HG03280 (cell line): Measurements from ENCODE around the gene MTA3.
"Not testable (repeated sequence)": the region's sequence is repeated elsewhere in the genome, so short reads cannot be mapped to it uniquely, and the experiment has no call there.

ENCODE experiments used
- ATAC-seq: cut with Tn5 transposase; IDR thresholded peaks from one replicate; pipeline ENCODE4 v1.9.1; 2021; ENCODE audit warnings: mild to moderate bottlenecking, moderate library complexity; ENCODE audit not compliant: unreplicated experiment

Gene MTA3

DNA sequence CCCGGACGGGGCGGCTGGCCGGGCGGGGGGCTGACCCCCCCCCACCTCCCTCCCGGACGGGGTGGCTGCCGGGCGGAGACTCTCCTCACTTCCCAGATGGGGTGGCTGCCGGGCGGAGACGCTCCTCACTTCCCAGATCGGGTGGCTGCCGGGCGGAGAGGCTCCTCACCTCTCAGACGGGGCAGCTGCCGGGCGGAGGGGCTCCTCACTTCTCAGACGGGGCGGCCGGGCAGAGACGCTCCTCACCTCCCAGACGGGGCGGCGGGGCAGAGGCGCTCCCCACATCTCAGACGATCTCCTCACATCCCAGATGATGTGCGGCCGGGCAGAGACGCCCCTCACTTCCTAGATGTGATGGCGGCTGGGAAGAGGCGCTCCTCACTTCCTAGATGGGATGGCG is 37.7 kb downstream of the MTA3 start:
- not testable (repeated sequence) for ATAC-seq

DNA sequence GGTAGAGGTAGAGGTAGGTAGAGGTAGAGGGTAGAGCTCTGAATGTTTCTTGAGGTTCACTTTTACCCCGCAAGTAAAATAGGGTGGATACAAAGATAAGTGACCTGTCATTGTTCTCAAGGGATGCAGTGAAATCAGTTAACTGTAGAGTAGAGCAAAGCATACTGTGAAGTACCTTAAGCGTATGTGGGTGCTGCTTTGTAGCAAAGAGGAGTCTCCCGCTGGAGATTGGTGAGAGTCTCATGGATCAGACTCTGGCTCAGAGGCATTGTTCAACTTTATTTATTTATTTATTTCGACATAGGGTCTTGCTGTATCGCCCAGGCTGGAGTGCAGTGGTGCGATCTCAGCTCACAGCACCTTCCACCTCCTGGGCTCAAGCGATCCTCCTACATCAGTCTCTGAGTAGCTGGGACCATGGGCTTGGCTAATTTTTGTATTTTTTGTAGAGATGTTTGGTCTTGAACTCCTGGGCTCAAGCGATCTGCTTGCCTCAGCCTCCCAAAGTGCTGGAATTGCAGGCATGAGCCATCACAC is 38.7 kb downstream of the MTA3 start:
- no peak for ATAC-seq

DNA sequence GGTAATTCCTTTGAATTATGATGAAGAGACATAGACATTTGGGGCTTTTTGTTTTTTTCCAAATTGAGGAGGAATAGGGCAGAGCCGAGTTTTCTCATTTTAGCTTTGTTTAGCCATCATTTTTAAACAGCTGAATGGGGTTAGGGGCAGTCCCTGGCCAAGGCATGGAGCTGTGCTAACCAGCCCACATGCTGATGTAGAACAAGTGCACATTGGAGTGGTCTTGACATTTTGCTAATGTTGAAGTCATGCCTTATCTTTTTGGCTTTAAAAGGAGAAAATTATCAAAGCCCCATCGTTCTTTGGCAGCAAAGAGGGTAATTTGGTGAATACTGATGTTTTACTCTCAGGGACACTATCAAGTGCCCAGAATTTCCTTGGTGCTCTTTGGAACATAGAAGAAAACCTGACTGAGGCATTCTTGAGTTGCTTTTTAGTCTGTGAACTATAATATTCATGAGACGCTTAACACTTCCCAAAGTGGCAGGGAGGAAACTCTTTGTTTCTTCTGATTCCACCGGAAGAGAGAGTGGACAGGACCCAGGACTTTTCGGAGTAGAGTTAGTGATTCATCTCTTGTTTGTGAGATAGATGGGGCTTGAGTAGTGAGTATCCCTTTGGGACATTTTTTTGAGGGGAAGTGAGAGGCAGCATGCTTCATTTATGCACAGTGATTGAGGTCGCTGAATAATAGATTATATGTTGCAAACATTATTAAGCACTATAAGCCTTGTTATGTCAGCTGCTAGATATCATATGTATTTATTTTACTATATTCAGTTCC is 45.0 kb downstream of the MTA3 start:
- ATAC-seq = no peak

DNA sequence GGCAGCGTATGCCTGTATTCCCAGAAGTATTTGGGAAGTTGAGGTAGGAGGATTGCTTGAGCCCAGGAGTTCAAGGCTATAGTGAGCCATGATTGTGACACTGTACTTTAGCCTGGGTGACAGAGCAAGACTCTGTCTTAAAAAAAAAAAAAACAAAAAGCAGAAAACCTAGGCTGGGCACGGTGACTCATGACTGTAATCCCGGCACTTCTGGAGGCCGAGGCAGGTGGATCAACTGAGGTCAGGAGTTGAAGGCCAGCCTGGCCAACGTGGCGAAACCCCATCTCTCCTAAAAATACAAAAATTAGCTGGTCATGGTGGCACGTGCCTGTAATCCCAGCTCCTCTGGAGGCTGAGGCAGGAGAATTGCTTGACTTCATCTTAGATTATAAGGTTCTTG is 46.4 kb downstream of the MTA3 start:
- ATAC-seq = no peak

DNA sequence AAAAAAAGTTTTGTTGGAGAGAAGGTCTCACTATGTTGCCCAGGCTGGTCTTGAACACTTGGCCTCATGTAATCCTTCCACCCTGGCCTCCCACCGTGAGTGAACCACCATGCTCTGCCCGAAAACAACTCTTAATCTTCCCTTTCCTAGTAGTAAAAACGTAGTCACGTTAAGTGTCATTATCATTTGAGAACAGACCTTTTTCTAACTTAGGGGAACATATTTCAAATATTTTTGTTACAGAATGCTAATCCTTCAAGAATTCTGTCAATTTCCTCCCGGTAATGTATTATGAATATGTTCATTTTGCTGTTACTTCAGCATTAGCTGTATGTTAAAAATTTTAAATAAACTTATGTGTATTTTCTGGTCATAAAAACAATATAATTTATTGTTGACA is 49.7 kb downstream of the MTA3 start:
- ATAC-seq = no peak

DNA sequence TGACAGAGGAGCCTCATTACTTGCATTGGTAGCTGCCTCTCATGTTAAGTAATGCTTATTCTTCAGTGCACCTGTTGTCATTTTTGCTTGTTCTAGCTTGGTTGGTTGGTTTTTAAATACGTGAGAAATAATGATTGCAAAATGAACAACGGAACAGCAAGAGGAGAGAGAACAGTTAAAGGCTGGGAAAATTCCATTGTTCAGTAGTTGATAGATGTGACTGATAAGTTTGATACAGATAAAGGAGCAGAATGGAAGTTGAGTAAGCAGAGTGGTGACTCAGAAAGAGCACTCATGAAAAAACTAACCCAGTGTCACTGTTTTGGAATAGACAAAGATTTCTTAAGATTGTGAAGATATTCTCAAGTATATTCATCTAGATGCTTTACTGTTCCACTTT is 50.5 kb downstream of the MTA3 start:
- ATAC-seq = no peak

DNA sequence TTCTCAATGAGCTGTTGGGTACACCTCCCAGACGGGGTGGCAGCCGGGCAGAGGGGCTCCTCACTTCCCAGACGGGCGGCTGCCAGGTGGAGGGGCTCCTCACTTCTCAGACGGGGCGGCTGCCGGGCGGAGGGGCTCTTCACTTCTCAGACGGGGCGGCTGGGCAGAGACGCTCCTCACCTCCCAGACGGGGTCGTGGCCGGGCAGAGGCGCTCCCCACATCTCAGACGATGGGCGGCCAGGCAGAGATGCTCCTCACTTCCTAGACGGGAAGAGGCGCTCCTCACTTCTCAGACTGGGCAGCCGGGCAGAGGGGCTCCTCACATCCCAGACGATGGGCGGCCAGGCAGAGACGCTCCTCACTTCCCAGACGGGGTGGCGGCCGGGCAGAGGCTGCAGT is 53.2 kb downstream of the MTA3 start:
- not testable (repeated sequence) for ATAC-seq

DNA sequence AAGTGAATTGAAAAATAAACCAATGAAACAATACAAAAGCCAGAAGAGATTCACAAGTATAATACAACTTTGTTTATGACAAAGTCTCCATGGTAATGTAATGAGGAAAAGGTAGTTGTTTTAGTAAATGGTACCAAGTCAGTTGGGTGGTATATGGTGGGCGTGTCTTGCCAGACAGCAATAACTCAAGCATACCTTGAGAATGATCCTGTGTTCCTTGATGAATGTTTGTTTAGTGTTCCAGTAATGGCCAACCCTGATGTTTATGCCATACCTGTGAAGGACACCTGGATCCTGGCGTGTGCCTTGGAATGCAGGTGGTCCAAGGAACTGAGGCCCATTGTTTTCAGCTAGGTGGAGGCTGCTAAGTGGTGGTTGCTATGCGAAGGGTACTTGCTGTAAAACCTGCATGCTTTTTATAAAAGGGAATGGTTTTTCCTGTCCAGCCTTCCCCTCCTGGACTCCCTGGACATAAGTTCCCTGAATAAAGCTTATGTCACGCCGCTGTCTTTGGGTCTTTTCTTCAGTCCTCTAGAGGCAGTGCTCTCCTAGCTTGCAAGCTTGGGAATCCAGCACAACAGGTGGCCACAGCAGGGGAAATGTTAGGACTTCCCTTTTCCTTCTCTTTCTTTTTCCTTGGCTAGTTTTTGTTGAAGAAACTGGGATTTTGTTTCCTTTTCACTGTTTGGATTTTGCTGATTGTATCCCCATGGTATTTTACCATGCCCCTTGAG is 54.7 kb downstream of the MTA3 start:
- ATAC-seq = no peak

DNA sequence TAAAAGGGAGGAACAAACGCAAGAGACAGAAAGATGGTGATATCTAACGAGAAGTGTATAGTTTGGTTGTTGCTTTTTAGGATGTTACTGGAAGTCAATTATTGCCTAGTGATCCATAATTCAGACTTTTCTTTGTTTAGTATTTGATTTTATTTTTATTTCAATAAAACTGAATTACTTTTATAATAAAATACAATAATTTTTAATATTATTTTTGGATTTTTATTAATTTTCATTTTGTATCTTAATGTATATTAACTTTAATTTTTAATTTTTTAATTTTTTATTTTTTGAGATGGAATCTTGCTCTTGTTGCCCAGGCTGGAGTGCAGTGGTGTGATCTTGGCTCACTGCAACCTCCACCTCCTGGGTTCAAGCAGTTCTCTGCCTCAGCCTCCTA is 55.6 kb downstream of the MTA3 start:
- no peak for ATAC-seq

DNA sequence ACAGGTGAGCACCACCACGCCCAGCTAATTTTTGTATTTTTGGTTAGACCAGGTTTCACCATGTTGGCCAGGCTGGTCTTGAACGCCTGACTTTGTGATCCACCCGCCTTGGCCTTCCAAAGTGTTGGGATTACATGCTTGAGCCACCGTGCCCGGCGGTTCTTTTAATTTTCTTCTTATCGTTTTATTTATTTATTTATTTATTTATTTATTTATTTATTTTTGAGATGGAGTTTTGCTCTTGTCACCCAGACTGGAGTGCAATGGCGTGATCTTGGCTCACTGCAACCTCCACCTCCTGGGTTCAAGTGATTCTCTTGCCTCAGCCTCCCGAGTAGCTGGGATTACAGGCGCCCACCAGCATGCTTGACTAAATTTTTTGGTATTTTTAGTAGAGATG is 59.6 kb downstream of the MTA3 start:
- not testable (repeated sequence) for ATAC-seq

DNA sequence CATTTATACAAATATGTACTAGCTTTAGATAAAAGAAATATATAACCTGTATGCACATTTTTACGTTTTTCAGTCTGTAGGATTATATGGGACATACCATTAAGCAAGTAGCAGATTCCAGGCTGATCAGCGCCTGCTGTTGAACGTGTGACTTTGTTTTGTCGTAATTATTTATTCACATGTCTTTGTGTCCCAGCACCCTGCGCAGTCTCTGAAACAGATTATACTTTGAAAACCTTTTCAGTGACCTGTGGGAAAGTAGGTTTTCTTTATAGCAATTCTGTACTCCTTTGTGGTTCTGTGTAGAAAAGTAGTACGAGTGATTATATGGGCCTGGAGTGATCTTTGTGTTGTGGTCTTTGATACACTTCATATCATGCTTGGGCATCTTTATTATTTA is 68.5 kb downstream of the MTA3 start:
- ATAC-seq = no peak

DNA sequence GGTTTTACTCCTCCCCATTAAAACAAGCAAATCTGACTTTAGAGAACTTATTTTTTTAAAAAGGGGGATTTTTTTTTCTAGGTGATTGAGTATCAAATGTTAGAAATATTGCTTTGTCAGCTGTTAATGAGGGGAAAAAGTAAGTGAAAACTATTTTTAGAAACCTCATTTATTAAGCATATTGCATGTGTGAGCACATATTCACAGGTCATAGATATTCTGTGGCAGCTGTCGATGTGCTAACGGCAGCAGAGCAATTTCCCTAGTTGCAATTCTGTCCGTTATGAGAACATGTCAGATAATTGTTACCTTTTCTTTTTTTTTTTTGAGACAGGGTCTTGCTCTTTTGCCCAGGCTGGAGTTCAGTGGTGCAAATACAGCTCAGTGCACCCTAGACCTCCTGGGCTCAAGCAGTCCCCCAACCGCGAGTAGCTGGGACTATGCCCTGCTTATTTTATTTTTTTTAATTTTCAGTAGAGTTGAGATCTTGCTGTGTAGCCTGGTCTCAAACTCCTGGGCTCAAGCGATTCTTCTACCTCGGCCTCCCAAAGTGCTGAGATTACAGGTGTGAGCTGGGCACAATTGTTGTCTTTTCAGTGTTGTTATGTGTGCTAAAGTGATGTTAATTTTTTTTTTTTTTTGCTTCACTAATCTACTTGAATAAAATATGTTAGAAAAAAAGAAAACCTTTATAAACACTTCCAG is 69.8 kb downstream of the MTA3 start:
- ATAC-seq = no peak

DNA sequence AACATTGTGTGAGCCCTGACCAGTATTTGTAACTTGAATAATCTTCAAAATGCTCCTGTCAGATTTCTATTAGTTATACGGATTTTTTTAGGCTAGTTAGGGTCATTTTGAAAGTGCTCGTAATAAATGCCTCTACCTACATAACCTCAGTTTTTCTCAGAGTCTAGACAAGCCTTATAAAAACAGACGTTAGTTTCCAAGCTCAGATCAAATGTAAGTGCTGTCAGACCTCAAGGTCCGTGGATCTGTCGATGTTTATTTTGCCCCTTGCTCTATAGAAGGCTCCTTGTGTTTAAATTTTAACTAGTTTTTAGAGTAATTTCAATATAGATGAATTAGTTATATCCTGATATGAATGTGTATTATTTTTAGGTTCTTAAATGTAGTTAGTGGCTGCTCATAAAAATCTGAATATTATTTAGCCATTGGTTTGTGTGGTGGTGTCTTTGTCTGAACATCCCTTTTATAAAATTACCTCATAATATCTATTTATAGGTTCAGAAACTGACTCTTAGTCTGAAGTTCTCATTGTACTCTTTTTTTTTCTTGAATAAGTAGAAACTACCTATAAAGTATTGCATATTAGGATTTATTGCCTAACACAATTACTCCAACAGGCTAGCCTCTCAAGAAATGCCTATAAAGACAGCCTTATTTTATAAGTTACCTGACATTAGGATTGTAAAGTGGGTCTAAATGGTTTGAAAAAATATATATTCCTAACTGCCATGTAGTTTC is 71.1 kb downstream of the MTA3 start:
- ATAC-seq = no peak

DNA sequence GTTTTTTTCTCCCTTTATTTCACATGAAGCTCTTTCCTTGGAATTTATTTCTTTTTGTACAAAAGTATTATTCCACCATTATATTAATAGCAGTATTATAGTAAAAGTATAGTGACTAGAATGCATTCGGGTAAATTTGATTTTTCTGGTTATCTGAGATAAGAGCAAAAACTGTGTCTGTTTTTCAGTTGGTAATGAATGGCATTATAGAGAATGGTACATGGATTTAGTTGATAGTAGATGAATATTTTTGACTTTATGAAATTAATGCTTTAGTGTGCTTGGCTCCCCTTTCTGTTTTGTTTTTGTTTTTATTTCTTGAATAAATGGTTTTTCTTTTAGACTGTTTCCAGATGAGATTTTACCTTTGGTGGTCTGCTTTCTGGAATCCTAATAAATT is 71.8 kb downstream of the MTA3 start:
- ATAC-seq = no peak

DNA sequence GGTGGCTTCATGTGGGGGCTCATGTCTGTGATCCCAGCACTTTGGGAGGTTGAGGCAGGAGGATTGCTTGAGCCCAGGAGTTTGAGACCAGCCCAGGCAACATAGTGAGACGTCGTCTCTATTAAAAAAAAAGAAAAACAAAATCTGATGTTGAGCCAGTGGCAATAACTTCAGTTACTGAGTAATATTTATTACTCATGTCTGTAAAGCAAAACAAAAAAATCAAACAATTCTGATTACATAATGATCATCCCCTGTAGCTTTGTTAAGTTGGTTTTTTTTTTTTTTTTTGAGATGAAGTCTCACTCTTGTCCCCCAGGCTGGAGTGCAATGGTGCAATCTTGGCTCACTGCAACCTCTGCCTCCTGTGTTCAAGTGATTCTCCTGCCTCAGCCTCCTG is 73.9 kb downstream of the MTA3 start:
- not testable (repeated sequence) for ATAC-seq

DNA sequence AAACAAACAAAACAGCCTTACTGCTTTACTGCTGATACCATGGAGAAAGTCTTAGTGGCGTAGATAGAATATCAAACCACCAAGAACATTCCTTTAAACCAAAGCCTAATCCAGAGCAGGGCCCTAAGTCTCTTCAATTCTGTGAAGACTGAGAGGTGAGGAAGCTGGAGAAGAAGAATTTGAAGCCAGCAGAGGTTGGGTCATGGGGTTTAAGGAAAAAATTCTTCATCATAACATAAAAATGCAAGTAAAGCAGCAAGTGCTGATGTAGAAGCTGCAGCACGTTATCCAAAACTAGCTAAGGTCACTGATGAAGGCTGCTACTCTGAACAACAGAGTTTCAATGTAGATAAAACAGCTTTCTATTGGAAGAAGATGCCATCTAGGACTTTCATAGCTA is 77.1 kb downstream of the MTA3 start:
- no peak for ATAC-seq

DNA sequence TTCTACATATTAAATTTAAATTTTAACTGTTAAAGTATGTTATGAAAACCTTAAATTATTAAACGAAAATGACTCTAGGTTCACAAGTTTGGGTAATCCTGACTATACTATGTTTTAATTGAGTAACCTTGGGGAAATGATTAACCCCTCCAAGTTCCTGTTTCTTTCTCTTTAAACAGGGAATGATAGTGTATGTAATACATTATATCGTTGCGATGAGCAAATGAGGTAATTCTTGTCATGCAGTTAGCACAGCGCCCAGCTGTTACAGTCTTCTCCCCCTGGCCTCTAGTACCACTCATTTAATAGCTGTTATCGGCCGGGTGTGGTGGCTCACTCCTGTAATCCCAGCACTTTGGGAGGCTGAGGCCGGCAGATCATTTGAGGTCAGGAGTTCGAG is 80.4 kb downstream of the MTA3 start:
- no peak for ATAC-seq

DNA sequence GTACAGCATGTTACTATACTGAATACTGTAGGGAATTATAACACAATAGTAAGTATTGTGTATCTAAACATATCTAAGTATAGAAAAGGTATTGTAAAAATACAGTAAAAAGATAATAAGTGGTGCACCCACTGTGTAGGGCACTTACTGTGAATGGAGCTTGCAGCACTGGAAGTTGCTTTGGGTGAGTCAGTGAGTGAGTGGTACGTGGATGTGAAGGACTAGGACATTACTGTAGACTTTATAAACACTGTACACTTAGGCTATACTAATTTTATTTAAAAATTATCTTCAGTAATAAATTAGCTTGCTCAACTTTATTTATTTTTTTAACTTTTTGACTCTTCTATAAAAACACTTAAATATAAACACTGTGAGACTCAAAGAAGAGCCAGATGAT is 82.6 kb downstream of the MTA3 start:
- no peak for ATAC-seq

DNA sequence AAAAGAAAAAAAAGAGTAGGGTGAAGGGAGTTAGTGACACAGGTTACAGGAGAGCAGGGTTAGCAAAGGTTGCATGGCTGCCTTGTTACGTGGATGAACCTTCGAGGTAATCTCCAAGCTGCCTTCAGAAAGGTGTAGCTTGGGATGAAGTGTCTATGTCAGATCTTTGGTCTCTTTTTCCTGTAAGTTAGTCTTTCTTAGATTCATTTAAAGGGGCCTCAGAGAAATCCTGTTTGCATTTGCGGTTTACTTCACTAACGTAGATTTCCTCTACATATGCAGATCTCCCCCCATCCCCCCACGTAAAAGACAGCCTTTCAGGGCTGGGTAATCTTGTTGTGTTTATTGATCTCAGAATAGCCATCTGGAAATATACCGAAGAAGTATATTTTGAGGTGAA is 83.7 kb downstream of the MTA3 start:
- no peak for ATAC-seq

DNA sequence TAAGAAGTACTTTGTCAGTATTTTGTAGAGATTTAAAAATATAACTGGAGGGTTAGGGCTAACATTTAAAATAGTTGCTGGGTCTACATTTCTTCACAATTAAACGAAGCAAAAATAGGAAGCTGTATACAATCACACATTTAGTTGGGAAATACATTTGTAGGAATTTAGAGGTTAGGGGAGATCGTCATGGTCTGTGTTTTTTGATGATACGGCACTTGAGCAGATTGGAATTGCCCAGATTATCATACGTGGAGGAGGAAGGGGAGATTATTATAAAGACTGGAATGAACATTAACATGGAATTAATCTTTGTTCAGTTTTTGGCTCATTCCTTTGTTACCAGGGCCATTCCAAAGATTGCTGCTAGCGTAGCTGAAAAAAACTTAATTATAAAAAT is 84.6 kb downstream of the MTA3 start:
- no peak for ATAC-seq

DNA sequence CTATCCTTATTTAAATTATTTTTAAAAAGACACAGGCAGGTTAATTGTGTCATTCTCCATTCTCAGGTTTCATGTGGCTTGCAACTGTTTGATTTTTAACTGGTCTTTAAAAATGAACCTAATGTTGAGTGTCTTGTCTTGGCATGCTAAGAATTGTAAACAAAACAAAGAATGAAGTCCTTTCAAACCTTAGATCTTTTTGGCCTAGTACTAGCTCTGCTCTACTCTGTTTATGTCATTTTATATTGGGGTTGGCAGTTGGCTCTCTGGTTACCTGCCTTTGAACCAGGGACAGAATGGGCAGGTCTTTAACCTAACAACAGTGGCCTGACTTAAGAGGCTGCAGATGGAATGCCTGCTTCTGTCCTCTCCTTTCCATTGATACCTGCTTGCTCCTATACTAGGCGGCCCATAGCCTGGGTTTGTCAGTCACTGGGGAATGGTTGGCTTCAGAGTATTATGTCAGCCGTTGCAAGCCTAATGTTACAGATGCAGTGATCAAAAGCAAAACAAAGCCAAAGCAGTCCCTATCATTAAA is 85.5 kb downstream of the MTA3 start:
- no peak for ATAC-seq
